DOHH2 (cell line): ENCODE data around the gene COL23A1.

Source experiments
- H3F3A ChIP-seq: fragments of 200-600 bp; sonication (generic), shearing (Covaris generic); 2 replicates; pipeline ENCODE4 v1.6.0; 2016; ENCODE audit warnings: antibody characterized with exemption, mild to moderate bottlenecking; ENCODE audit not compliant: control insufficient read depth, insufficient read depth
- H3K27ac ChIP-seq: fragments of 200-600 bp; sonication (generic); 2 replicates; pipeline ENCODE4 v1.5.1; 2014; ENCODE audit warnings: low read depth, mild to moderate bottlenecking, low read length, moderate library complexity
- H3K27me3 ChIP-seq: fragments of 200-600 bp; sonication (generic); 2 replicates; pipeline ENCODE4 v1.6.1; 2014; ENCODE audit warnings: mild to moderate bottlenecking, low read length, mixed read lengths; ENCODE audit not compliant: control insufficient read depth
- H3K36me3 ChIP-seq: fragments of 200-600 bp; sonication (generic); 2 replicates; pipeline ENCODE4 v1.6.1; 2014; ENCODE audit warnings: mild to moderate bottlenecking, low read length, moderate library complexity, mixed read lengths; ENCODE audit not compliant: control insufficient read depth
- H3K4me1 ChIP-seq: fragments of 200-600 bp; sonication (generic); 2 replicates; pipeline ENCODE4 v1.6.1; 2014; ENCODE audit warnings: mild to moderate bottlenecking, low read length, mixed read lengths; ENCODE audit not compliant: control insufficient read depth
- H3K4me2 ChIP-seq: fragments of 200-600 bp; sonication (generic); 2 replicates; pipeline ENCODE4 v1.6.0; 2014; ENCODE audit warnings: mild to moderate bottlenecking, low read length, moderate library complexity
- H3K4me3 ChIP-seq: fragments of 200-600 bp; sonication (generic); 2 replicates; pipeline ENCODE4 v1.5.1; 2014; ENCODE audit warnings: mild to moderate bottlenecking, low read length, mixed read lengths
- H3K79me2 ChIP-seq: fragments of 200-600 bp; sonication (generic); 2 replicates; pipeline ENCODE4 v1.6.1; 2014; ENCODE audit warnings: mild to moderate bottlenecking, low read length, mixed read lengths; ENCODE audit not compliant: control insufficient read depth
- H3K9me2 ChIP-seq: fragments of 200-600 bp; sonication (generic); replicated peaks from 2 replicates; pipeline ENCODE4 v1.6.1; 2014; ENCODE audit warnings: mild to moderate bottlenecking, low read length, mixed read lengths; ENCODE audit not compliant: control insufficient read depth
- H3K9me3 ChIP-seq: fragments of 200-600 bp; sonication (generic); 2 replicates; pipeline ENCODE4 v1.6.1; 2014; ENCODE audit warnings: antibody characterized with exemption, low read length, mixed read lengths; ENCODE audit not compliant: control insufficient read depth, insufficient read depth
- H4K20me1 ChIP-seq: fragments of 200-600 bp; sonication (generic); 2 replicates; pipeline ENCODE4 v1.6.0; 2014; ENCODE audit warnings: low read depth, mild to moderate bottlenecking, antibody characterized with exemption, low read length, moderate library complexity; ENCODE audit not compliant: control insufficient read depth, insufficient read depth
- EZH2phosphoT487 ChIP-seq: fragments of 200-600 bp; sonication (generic); IDR thresholded peaks from 2 replicates; pipeline ENCODE4 v1.6.1; 2017; ENCODE audit warnings: borderline replicate concordance, mild to moderate bottlenecking, antibody characterized with exemption, low read length, moderate library complexity, mixed read lengths
- TF ChIP-seq, protein P1 (sequence below): fragments of 200-600 bp; sonication (generic); IDR thresholded peaks from one replicate; pipeline ENCODE4 v1.5.1; 2014; ENCODE audit warnings: antibody characterized with exemption, mild to moderate bottlenecking, low read depth, low read length; ENCODE audit not compliant: poor library complexity, severe bottlenecking

Gene COL23A1

DNA sequence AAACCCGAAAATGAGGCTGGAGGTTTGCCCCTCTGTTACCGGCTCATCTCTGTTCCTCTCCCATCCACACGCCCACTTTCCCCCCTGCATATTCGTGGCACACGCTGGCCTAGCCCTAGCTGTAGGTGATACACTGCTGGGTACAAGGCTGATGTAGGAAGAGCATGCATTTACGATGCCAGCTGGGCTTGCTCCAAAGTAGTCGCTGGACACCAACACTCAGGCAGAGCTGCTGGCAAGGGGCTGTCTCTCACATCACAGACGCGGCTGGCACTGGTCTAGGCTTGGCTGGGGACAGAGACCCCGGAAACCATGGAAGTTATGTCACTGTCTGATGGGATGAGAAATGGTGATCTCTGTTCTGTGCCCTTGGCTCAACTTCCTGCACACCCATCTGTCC is 347.8 kb downstream of the COL23A1 start:
- Histone ChIP-seq H3K27ac (no peak overlapping the region), H3K4me1 (peaks cover 72% of the 10 kb centered on the region), H3K9me2 (no peaks in the 10 kb centered on the region), H3K4me2 (peak overlapping the region; percentile 59; the same call in 1 of the 2 replicates), H3K4me3 (no peak overlapping the region; the same call in 1 of the 2 replicates), H3F3A (peaks cover 32% of the 10 kb centered on the region), H3K9me3 (no peaks in the 10 kb centered on the region), H4K20me1 (no peaks in the 10 kb centered on the region), H3K79me2 (no peaks in the 10 kb centered on the region), H3K27me3 (no peaks in the 10 kb centered on the region), H3K36me3 (no peaks in the 10 kb centered on the region)
- TF ChIP-seq, protein P1, sequence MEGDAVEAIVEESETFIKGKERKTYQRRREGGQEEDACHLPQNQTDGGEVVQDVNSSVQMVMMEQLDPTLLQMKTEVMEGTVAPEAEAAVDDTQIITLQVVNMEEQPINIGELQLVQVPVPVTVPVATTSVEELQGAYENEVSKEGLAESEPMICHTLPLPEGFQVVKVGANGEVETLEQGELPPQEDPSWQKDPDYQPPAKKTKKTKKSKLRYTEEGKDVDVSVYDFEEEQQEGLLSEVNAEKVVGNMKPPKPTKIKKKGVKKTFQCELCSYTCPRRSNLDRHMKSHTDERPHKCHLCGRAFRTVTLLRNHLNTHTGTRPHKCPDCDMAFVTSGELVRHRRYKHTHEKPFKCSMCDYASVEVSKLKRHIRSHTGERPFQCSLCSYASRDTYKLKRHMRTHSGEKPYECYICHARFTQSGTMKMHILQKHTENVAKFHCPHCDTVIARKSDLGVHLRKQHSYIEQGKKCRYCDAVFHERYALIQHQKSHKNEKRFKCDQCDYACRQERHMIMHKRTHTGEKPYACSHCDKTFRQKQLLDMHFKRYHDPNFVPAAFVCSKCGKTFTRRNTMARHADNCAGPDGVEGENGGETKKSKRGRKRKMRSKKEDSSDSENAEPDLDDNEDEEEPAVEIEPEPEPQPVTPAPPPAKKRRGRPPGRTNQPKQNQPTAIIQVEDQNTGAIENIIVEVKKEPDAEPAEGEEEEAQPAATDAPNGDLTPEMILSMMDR: no peak
- TF ChIP-seq EZH2phosphoT487: no peak

DNA sequence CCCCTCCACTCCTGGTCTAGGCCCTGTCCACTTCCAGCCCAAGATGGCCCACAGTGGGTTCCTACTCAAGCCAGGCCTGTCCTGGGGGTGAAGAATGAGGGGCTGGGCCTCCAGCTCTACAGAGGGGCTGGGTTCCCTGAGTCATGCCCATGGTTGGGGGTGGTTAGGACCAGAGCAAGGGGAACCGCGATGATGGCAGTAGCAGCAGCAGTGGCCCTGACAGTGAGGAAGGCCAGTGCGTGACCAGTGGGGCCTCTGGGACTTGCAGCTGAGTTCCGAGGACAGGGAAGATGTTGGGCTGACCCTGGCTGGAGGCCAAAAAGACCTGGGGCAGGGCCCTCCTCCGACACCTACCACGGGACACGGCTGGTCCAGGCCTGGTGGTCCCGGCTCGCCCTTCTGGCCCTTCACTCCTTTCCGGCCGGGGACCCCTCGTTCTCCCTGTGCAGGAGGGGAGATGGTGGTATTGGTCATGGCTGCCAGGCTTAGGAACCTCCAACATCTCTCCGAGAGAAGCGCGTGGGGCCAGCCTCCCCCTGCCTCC is 348.4 kb downstream of the COL23A1 start:
- Histone ChIP-seq H3F3A (peaks cover 30% of the 10 kb centered on the region), H3K36me3 (no peaks in the 10 kb centered on the region), H4K20me1 (no peaks in the 10 kb centered on the region), H3K9me2 (no peaks in the 10 kb centered on the region), H3K9me3 (no peaks in the 10 kb centered on the region), H3K4me1 (peaks cover 71% of the 10 kb centered on the region), H3K4me3 (peak overlapping the region; percentile 71), H3K79me2 (no peaks in the 10 kb centered on the region), H3K27ac (peak overlapping the region; percentile 88), H3K27me3 (no peaks in the 10 kb centered on the region), H3K4me2 (peak overlapping the region; percentile 59)
- no peak for TF ChIP-seq EZH2phosphoT487
- TF ChIP-seq, protein P1: no peak

DNA sequence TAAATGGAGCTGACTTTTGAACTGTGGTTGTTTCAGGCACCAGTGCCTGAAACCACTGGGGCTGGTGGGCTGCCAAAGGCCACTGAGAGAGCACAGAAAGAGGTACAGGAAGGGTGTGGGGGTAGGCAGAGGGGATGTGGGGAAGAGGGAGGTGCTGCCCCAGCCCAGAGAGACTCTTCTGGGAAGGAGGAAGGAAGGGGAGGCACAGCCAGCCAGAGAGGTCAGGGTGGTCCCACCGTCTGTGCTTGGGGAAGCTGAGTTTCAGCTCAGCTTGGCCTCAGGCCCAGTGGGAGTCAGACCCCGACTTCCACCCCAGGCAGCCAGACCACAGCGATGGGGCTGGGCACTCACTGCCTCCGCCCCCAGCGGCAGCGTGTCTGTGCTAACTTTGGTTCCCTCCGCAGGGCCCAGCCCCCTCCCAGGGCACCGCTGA is 348.9 kb downstream of the COL23A1 start:
- Histone ChIP-seq H3K27ac (peak overlapping the region; percentile 88), H3K79me2 (no peaks in the 10 kb centered on the region), H3K4me1 (peaks cover 69% of the 10 kb centered on the region), H3K4me3 (peak overlapping the region; percentile 71), H3F3A (peaks cover 30% of the 10 kb centered on the region), H3K9me2 (no peaks in the 10 kb centered on the region), H4K20me1 (no peaks in the 10 kb centered on the region), H3K4me2 (peak overlapping the region; percentile 59), H3K36me3 (no peaks in the 10 kb centered on the region), H3K9me3 (no peaks in the 10 kb centered on the region), H3K27me3 (no peaks in the 10 kb centered on the region)
- no peak for TF ChIP-seq EZH2phosphoT487
- TF ChIP-seq, protein P1: no peak
